Measurements from ENCODE around the gene BTNL2. TPM values are rescaled to one million over a fixed set of nuclear protein-coding genes. Genes with fewer than 3 reads are reported as not detected.

Gene BTNL2
- total RNA-seq, 1 donor from 2014 or later = not detected

DNA sequence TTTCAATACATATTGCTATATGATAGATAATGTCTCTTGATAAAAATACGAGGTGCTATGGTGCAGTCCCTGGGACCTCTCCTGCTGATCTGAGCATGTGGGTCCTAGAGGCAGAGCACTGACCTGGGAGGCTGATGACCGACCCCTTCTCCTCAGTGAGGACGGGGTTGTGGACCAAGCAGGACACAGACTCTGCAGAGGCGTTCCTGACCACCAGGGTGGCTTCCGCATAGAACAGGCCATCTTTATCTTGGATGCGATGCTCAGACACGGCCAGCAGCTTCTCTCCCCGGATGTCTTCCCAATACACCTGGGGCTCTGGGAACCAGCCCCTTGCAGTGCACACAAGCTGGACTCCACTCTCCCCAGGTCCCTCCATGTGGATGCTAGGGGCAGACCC is 4.2 kb downstream of the BTNL2 start:
- H3K4me3 Mint-ChIP-seq (ENCODE audit: low read depth) = no peak overlapping the region
- no peak for DNase-seq (ENCODE audit: low spot score, unreplicated experiment)
- TF ChIP-seq, protein P1, sequence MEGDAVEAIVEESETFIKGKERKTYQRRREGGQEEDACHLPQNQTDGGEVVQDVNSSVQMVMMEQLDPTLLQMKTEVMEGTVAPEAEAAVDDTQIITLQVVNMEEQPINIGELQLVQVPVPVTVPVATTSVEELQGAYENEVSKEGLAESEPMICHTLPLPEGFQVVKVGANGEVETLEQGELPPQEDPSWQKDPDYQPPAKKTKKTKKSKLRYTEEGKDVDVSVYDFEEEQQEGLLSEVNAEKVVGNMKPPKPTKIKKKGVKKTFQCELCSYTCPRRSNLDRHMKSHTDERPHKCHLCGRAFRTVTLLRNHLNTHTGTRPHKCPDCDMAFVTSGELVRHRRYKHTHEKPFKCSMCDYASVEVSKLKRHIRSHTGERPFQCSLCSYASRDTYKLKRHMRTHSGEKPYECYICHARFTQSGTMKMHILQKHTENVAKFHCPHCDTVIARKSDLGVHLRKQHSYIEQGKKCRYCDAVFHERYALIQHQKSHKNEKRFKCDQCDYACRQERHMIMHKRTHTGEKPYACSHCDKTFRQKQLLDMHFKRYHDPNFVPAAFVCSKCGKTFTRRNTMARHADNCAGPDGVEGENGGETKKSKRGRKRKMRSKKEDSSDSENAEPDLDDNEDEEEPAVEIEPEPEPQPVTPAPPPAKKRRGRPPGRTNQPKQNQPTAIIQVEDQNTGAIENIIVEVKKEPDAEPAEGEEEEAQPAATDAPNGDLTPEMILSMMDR (IDR thresholded peaks at IDR 0.05; ENCODE audit: unreplicated experiment) = peak; percentile 12
- peaks cover 35% of the 10 kb centered on the region for H3K27me3 Mint-ChIP-seq
- no peaks in the 10 kb centered on the region for H3K36me3 Mint-ChIP-seq (ENCODE audit: insufficient read depth)
- no peaks in the 10 kb centered on the region for H3K9me3 Mint-ChIP-seq (ENCODE audit: low read depth)
- H3K27ac Mint-ChIP-seq = no peak overlapping the region
- no peaks in the 10 kb centered on the region for H3K4me1 Mint-ChIP-seq (ENCODE audit: low read depth)

DNA sequence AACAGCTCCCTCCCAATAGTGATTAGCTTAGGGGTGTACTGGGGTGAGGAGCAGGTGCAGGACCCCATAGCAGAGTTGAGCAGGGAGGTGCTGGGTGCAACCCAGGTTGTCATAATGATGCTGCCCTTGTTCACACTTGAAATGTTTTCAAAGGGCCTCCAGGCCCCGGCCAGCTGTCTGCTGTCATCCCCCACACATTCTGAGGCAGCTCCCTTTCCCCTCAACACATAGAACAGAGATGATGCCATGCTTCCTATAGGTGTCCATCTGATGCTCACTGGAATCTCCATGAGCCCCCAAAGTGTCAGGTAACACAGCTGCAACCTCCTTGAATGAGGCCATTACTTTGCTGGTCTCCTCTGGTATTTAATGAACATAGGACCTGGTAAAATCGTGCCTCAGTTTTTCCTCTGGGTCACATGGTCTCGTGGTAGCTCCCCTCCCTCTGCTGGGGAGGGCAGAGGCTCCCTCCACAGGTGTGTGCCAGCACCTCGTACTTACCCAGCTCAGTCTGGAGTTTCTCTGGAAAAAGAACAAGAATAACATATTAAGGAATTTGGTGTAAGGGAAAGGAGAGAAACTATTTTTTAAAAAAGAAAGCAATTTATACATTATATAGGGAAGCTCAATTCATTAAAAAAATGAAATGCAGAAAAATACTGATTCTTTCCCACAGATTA is 5.6 kb downstream of the BTNL2 start:
- Mint-ChIP-seq H3K36me3 (ENCODE audit: insufficient read depth) (no peaks in the 10 kb centered on the region), H3K27me3 (peaks cover 33% of the 10 kb centered on the region), H3K9me3 (ENCODE audit: low read depth) (no peaks in the 10 kb centered on the region), H3K4me3 (ENCODE audit: low read depth) (no peak overlapping the region), H3K4me1 (ENCODE audit: low read depth) (no peaks in the 10 kb centered on the region), H3K27ac (no peak overlapping the region)
- DNase-seq (ENCODE audit: low spot score, unreplicated experiment) = no peak
- TF ChIP-seq, protein P1 (IDR thresholded peaks at IDR 0.05; ENCODE audit: unreplicated experiment) = no peak

DNA sequence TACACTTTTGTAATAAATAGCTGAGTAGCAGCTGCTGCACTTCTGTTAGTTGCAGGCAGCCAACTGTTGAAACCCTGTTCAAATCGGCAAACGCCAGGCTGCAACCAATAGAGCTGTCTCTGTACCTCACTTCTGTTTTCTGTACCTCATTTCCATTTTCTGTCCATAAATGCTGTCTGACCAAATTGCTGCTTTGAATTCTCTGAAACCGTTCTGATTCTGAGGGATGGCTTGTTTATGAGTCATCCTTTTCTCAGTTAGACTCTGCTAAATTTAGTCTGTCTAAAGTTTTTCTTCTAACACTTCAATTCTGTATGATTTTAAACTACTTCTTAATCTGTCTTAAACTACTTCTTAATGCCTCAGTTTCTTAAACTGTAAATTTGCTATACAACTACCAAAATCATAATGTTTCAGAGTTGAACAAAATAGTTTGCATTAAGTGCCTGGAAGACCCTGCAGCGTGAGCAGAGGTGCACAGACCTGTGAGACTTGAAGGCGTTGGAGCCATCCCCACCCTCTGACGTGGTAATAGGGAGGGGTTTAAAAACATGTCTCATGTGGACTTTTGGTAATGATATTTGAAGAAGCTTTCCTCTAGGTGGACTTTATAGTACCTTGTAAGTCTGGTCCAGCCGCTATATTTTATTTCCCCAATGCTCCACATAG is 9.6 kb downstream of the BTNL2 start:
- no peaks in the 10 kb centered on the region for H3K9me3 Mint-ChIP-seq (ENCODE audit: low read depth)
- TF ChIP-seq, protein P1 (IDR thresholded peaks at IDR 0.05; ENCODE audit: unreplicated experiment) = no peak
- no peaks in the 10 kb centered on the region for H3K36me3 Mint-ChIP-seq (ENCODE audit: insufficient read depth)
- no peak for DNase-seq (ENCODE audit: low spot score, unreplicated experiment)
- no peak overlapping the region for H3K27ac Mint-ChIP-seq
- peaks cover 15% of the 10 kb centered on the region for H3K27me3 Mint-ChIP-seq
- no peak overlapping the region for H3K4me3 Mint-ChIP-seq (ENCODE audit: low read depth)
- no peaks in the 10 kb centered on the region for H3K4me1 Mint-ChIP-seq (ENCODE audit: low read depth)

DNA sequence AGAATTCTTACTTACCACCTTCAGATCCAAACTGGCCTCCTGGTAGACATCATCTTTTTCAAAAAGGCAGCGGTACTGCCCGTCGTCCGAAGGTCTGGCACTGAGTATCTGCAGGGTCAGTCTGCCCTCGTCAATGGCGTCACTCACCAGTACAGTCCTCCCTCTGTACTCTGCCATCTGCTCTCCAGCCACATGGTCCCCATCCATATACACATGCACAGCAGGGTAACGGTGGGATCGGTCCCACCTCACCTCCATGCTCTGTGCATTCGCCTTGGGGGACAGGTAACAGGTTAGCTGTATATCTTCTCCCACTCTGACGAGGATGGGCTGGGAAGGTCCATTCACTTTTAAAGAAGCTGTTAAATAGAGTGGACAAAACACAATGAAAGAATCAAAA is 11.0 kb downstream of the BTNL2 start:
- no peaks in the 10 kb centered on the region for H3K36me3 Mint-ChIP-seq (ENCODE audit: insufficient read depth)
- H3K27ac Mint-ChIP-seq = no peak overlapping the region
- H3K4me3 Mint-ChIP-seq (ENCODE audit: low read depth) = no peak overlapping the region
- H3K9me3 Mint-ChIP-seq (ENCODE audit: low read depth) = no peaks in the 10 kb centered on the region
- TF ChIP-seq, protein P1 (IDR thresholded peaks at IDR 0.05; ENCODE audit: unreplicated experiment) = no peak
- H3K4me1 Mint-ChIP-seq (ENCODE audit: low read depth) = no peaks in the 10 kb centered on the region
- H3K27me3 Mint-ChIP-seq = peaks cover 15% of the 10 kb centered on the region
- DNase-seq (ENCODE audit: low spot score, unreplicated experiment) = no peak

DNA sequence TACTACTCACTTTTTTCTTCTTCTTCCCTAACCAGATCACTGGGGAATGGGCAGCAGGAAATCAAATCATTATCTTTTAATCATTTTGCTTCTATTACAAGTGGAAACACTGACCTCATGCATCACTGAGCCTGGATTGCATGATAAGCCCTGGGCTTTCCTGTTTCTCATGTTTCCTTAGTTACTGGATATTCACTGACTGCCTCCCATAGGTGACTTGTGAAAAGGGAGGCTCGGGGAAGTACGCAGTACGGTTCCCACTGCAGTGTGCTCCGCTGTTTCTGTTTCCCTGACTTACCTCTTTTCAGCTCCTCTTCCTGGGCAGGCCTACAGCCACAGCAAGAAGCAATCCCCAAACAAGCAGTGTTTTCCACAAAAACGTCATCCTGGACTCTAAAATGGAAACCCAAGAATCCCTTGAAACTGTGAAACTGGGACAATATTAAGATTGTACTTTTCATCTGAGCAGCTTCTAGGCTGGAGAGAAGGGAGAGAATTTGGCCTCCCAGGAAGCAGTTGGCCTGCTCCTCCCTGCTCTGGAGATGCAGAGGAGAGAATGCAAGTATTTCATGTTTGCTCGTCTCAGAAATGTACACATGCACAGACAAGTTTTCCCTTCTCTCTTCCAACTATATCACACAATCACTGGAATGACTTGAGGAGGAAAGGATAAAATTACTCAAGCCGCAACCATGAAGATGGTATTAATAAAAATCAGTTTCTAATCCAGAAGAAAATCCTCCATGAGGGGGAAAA is 13.1 kb downstream of the BTNL2 start:
- DNase-seq (ENCODE audit: low spot score, unreplicated experiment) = no peak
- Mint-ChIP-seq H3K36me3 (ENCODE audit: insufficient read depth) (no peaks in the 10 kb centered on the region), H3K4me3 (ENCODE audit: low read depth) (no peak overlapping the region), H3K27me3 (peaks cover 7% of the 10 kb centered on the region), H3K27ac (no peak overlapping the region), H3K4me1 (ENCODE audit: low read depth) (no peaks in the 10 kb centered on the region), H3K9me3 (ENCODE audit: low read depth) (no peaks in the 10 kb centered on the region)
- TF ChIP-seq, protein P1 (IDR thresholded peaks at IDR 0.05; ENCODE audit: unreplicated experiment) = no peak
